GM23338 (cell line): ENCODE results near the gene GPC6.

Experiments used
- CREB1 ChIP-seq: fragments of 250-450 bp; sonication (Bioruptor Pico); IDR thresholded peaks from 2 replicates; pipeline ENCODE4 v1.5.0; 2020; ENCODE audit warnings: low read depth, mild to moderate bottlenecking, moderate library complexity
- EZH2 ChIP-seq: fragments of 200-600 bp; sonication (generic); IDR thresholded peaks from one replicate; pipeline ENCODE4 v1.8.0; 2017; ENCODE audit warnings: antibody characterized with exemption, mild to moderate bottlenecking, low read depth; ENCODE audit not compliant: unreplicated experiment
- EZH2phosphoT487 ChIP-seq: fragments of 200-600 bp; sonication (generic); IDR thresholded peaks from one replicate; pipeline ENCODE4 v1.8.1; 2018; ENCODE audit warnings: antibody characterized with exemption; ENCODE audit not compliant: unreplicated experiment
- JUNB ChIP-seq: IDR thresholded peaks from one replicate; pipeline ENCODE4 v1.6.1; 2016; ENCODE audit warnings: antibody characterized with exemption; ENCODE audit not compliant: unreplicated experiment
- POLR2AphosphoS5 ChIP-seq: IDR thresholded peaks from 2 replicates; pipeline ENCODE4 v1.6.1; 2016; ENCODE audit warnings: antibody characterized with exemption, low read depth
- STAT1 ChIP-seq: IDR thresholded peaks from one replicate; pipeline ENCODE4 v1.6.1; 2016; ENCODE audit warnings: antibody characterized with exemption; ENCODE audit not compliant: unreplicated experiment
- ZNF331 ChIP-seq: fragments of 250-450 bp; sonication (Bioruptor Pico); IDR thresholded peaks from 2 replicates; pipeline ENCODE4 v1.5.0; 2020; ENCODE audit warnings: low read depth, mild to moderate bottlenecking, moderate library complexity
- TF ChIP-seq, protein P1 (sequence below), 2 experiments: fragments of 200-600 bp in 1 of 2; sonication (generic) in 1 of 2; conservative IDR thresholded peaks; 2 replicates each; pipeline versions ENCODE4 v1.5.1 to v1.6.1; 2016 to 2017; ENCODE audit warnings: antibody characterized with exemption in 2 of 2, low read depth in 2 of 2, mild to moderate bottlenecking in 2 of 2, moderate library complexity in 1 of 2
- TF ChIP-seq, protein P2 (sequence below): IDR thresholded peaks from one replicate; pipeline ENCODE4 v1.6.1; 2018; ENCODE audit warnings: antibody characterized with exemption; ENCODE audit not compliant: unreplicated experiment
- TF ChIP-seq, protein P3 (sequence below): IDR thresholded peaks from 2 replicates; pipeline ENCODE4 v1.6.1; 2016; ENCODE audit warnings: antibody characterized with exemption
- TF ChIP-seq, protein P4 (sequence below): fragments of 250-450 bp; sonication (Bioruptor Pico); IDR thresholded peaks from 2 replicates; pipeline ENCODE4 v1.5.0; 2020; ENCODE audit warnings: mild to moderate bottlenecking, moderate library complexity

DNA sequence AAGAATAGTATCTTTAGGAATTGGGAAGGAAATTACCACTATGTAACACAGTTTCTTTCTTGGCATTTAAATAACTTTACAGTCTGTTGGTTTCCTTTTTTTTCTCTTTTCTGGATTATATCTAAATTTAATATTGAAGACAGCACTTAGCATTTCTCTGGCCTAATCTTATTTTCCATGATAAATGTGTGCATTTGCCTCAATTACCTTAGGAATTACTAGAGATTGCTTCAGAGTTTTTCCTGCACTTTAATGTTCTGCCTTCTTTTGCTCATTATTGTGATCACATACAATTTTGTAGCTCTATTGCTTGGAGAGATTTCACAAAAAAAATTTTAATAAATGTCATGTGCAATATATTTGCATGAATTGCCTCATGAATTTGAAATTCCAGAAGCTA, 1227.7 kb downstream of the GPC6 start:
- TF ChIP-seq, protein P1, sequence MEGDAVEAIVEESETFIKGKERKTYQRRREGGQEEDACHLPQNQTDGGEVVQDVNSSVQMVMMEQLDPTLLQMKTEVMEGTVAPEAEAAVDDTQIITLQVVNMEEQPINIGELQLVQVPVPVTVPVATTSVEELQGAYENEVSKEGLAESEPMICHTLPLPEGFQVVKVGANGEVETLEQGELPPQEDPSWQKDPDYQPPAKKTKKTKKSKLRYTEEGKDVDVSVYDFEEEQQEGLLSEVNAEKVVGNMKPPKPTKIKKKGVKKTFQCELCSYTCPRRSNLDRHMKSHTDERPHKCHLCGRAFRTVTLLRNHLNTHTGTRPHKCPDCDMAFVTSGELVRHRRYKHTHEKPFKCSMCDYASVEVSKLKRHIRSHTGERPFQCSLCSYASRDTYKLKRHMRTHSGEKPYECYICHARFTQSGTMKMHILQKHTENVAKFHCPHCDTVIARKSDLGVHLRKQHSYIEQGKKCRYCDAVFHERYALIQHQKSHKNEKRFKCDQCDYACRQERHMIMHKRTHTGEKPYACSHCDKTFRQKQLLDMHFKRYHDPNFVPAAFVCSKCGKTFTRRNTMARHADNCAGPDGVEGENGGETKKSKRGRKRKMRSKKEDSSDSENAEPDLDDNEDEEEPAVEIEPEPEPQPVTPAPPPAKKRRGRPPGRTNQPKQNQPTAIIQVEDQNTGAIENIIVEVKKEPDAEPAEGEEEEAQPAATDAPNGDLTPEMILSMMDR (conservative IDR thresholded peaks at IDR 0.05; ENCODE audit: low read depth in 2 of 2), result no peak
- TF ChIP-seq EZH2phosphoT487, result no peak
- no peak for TF ChIP-seq POLR2AphosphoS5
- TF ChIP-seq EZH2, result no peak
- TF ChIP-seq CREB1, result no peak
- TF ChIP-seq, protein P2, sequence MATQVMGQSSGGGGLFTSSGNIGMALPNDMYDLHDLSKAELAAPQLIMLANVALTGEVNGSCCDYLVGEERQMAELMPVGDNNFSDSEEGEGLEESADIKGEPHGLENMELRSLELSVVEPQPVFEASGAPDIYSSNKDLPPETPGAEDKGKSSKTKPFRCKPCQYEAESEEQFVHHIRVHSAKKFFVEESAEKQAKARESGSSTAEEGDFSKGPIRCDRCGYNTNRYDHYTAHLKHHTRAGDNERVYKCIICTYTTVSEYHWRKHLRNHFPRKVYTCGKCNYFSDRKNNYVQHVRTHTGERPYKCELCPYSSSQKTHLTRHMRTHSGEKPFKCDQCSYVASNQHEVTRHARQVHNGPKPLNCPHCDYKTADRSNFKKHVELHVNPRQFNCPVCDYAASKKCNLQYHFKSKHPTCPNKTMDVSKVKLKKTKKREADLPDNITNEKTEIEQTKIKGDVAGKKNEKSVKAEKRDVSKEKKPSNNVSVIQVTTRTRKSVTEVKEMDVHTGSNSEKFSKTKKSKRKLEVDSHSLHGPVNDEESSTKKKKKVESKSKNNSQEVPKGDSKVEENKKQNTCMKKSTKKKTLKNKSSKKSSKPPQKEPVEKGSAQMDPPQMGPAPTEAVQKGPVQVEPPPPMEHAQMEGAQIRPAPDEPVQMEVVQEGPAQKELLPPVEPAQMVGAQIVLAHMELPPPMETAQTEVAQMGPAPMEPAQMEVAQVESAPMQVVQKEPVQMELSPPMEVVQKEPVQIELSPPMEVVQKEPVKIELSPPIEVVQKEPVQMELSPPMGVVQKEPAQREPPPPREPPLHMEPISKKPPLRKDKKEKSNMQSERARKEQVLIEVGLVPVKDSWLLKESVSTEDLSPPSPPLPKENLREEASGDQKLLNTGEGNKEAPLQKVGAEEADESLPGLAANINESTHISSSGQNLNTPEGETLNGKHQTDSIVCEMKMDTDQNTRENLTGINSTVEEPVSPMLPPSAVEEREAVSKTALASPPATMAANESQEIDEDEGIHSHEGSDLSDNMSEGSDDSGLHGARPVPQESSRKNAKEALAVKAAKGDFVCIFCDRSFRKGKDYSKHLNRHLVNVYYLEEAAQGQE, result no peak
- TF ChIP-seq, protein P3, sequence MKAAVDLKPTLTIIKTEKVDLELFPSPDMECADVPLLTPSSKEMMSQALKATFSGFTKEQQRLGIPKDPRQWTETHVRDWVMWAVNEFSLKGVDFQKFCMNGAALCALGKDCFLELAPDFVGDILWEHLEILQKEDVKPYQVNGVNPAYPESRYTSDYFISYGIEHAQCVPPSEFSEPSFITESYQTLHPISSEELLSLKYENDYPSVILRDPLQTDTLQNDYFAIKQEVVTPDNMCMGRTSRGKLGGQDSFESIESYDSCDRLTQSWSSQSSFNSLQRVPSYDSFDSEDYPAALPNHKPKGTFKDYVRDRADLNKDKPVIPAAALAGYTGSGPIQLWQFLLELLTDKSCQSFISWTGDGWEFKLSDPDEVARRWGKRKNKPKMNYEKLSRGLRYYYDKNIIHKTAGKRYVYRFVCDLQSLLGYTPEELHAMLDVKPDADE, result no peak
- TF ChIP-seq JUNB, result no peak
- TF ChIP-seq, protein P4, sequence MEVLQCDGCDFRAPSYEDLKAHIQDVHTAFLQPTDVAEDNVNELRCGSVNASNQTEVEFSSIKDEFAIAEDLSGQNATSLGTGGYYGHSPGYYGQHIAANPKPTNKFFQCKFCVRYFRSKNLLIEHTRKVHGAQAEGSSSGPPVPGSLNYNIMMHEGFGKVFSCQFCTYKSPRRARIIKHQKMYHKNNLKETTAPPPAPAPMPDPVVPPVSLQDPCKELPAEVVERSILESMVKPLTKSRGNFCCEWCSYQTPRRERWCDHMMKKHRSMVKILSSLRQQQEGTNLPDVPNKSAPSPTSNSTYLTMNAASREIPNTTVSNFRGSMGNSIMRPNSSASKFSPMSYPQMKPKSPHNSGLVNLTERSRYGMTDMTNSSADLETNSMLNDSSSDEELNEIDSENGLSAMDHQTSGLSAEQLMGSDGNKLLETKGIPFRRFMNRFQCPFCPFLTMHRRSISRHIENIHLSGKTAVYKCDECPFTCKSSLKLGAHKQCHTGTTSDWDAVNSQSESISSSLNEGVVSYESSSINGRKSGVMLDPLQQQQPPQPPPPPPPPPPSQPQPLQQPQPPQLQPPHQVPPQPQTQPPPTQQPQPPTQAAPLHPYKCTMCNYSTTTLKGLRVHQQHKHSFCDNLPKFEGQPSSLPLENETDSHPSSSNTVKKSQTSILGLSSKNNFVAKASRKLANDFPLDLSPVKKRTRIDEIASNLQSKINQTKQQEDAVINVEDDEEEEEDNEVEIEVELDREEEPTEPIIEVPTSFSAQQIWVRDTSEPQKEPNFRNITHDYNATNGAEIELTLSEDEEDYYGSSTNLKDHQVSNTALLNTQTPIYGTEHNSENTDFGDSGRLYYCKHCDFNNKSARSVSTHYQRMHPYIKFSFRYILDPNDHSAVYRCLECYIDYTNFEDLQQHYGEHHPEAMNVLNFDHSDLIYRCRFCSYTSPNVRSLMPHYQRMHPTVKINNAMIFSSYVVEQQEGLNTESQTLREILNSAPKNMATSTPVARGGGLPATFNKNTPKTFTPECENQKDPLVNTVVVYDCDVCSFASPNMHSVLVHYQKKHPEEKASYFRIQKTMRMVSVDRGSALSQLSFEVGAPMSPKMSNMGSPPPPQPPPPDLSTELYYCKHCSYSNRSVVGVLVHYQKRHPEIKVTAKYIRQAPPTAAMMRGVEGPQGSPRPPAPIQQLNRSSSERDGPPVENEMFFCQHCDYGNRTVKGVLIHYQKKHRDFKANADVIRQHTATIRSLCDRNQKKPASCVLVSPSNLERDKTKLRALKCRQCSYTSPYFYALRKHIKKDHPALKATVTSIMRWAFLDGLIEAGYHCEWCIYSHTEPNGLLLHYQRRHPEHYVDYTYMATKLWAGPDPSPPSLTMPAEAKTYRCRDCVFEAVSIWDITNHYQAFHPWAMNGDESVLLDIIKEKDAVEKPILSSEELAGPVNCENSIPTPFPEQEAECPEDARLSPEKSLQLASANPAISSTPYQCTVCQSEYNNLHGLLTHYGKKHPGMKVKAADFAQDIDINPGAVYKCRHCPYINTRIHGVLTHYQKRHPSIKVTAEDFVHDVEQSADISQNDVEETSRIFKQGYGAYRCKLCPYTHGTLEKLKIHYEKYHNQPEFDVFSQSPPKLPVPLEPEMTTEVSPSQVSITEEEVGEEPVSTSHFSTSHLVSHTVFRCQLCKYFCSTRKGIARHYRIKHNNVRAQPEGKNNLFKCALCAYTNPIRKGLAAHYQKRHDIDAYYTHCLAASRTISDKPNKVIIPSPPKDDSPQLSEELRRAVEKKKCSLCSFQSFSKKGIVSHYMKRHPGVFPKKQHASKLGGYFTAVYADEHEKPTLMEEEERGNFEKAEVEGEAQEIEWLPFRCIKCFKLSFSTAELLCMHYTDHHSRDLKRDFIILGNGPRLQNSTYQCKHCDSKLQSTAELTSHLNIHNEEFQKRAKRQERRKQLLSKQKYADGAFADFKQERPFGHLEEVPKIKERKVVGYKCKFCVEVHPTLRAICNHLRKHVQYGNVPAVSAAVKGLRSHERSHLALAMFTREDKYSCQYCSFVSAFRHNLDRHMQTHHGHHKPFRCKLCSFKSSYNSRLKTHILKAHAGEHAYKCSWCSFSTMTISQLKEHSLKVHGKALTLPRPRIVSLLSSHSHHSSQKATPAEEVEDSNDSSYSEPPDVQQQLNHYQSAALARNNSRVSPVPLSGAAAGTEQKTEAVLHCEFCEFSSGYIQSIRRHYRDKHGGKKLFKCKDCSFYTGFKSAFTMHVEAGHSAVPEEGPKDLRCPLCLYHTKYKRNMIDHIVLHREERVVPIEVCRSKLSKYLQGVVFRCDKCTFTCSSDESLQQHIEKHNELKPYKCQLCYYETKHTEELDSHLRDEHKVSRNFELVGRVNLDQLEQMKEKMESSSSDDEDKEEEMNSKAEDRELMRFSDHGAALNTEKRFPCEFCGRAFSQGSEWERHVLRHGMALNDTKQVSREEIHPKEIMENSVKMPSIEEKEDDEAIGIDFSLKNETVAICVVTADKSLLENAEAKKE (CRISPR knock-in tag), result no peak
- no peak for TF ChIP-seq STAT1
- no peak for TF ChIP-seq ZNF331
